HG03095 (cell line): ENCODE data around the gene SMURF1.

Source experiments
- ATAC-seq: cut with Tn5 transposase; IDR thresholded peaks from one replicate; pipeline ENCODE4 v1.9.1; 2021; ENCODE audit warnings: moderate library complexity; ENCODE audit not compliant: unreplicated experiment

The SMURF1 gene

DNA sequence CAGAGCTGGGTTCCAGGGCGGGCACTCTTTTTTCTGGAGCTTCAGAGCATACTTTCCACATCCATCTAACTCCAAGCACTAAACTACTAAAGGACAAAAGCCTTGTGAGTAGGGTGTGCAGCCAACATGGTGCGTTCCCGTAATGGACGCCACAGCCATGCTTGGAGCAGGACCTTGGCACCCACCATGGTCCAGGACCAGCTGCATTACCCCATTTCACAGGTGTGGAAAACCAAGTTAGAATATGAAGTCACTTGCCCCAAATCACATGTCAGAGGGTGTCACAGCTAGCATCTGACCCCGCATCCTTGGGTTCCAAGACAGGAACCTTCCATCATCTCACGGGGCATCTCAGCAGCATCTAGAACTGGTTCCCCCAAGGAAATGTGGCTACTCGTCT lies 112.4 kb downstream of the SMURF1 start:
- ATAC-seq = no peak

DNA sequence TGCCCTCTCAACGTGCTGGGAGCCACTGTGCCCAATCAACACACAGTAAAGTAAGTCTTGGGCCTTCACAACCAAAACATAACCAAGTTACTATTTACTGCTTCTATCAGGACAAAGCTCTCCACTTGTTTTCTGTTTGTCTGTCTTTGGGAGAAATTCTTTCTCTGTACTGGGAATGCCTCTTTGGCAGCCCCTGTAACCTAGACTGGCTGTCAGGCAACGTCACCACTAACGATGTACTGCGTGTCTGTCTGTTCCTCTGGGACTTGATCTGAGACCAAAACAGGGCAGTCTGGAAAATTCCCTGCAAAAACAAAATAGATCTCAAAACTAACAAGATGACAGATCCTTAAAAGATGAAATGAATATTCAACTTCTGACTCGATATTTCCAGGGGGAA lies 113.0 kb downstream of the SMURF1 start:
- no peak for ATAC-seq

DNA sequence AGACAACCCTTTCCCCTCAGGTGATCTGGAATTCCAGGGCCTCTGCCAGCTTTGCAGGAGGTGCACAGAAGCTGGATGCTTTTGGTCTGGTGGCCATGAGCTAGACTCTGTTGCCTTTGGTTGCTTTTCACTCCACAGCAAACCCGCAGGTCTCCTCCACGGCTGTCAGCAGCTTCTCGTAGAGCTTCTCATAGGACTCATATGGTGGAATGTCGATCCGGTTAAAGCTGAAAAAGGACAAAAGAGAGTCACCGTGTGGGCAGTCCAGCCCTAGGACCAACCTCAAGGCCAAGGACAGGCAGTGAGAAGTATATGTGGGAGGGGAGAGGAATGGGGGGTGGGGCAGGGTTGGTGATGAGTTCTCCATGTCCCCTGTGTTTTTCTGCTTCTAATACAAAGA lies 113.5 kb downstream of the SMURF1 start:
- ATAC-seq = no peak

DNA sequence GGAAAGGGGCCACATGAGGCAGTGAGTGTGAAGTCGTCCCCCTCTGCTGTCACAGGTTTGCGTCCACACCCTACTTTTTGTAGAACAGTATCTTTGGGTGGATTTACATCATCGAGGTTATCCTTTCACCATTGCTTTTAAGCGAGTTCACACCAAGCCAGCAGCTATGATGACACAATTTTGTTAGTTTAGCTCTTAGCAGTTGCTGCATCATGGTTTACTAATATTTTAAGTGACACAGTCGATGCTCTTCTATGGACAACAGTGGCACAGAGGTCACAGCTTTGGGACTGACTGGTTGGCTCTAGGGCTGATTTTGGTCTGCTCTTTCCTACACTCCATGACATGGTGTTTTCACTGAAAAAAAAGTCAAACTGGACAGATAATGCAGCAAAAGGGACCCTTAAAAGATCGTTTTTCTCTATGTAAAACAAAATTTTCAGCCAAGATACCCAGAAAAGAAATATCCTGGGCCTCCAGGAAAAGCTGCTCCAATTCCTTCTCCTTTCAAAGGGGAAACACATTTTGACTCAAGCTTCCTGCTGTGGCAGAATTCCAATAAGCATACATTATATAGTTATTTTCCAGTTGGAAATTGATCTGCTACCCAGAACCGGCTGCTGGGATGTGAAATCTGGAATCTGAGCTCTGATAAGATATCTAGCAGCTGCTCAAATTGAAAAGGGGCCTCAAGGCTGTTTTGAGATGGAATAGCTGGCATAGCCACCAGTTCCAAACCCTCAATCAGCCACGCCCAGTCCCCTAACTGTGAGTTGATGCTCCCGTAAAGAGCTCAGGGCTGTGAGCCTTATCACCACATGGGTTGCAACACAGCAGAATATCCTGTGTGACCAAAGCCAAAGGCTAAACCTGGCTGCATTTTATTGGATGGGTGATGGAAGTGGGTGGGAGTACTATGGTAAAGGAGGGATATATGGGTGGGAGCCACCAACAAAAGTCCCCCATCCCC lies 114.2 kb downstream of the SMURF1 start:
- no peak for ATAC-seq

DNA sequence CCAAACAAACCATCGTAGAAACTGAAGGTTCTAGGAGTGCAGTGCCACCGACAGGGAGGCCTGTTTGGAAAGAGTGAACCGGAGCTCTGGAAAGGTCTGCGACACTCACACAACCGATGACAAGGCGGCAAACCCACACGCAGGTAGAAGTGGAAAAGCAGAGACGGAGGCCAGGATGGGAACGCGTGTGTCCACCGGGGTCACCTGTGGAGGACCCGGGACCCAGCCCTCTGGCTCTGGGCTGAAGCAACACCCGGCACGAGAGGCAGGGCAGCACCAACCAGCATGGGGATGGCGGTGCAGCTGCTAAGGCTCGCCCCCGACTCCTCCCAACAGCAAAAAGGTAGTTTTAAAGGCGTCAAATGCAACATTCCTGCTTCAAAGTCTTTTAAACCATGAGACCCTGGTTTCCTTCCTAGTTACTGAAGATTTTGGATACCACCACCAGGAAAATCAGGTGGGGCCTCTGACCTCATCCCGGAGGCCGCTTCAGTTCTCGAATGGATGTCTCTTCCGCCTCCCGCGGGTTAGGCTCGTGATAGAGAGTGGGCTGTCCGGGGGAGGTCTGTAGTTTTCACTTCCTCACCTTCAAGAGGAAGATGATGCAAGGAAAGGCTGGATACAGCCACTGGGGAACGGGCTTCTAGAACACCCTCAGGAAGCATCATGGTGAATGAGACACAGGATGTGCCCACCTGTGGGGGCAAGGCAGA lies 115.5 kb downstream of the SMURF1 start:
- no peak for ATAC-seq

DNA sequence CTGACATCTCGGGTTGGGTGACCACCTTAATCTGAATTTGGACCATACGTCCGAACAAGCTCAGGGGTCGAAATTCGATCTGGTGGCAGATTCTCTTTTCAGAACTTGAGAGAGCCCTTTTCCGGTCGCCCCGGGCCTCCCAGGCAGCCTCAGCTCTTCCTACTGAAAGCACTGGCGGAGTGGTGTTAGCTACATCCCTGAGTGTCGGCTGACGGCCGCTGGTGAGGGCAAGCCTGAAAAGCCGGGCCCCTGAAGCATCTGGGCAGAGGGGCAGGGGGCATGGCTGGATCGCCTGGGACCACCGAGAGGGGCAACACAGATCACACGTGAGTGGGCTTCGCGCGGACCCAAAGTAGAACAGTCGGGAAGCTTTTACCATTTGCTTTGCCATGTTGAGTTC lies 116.1 kb downstream of the SMURF1 start:
- ATAC-seq = no peak

DNA sequence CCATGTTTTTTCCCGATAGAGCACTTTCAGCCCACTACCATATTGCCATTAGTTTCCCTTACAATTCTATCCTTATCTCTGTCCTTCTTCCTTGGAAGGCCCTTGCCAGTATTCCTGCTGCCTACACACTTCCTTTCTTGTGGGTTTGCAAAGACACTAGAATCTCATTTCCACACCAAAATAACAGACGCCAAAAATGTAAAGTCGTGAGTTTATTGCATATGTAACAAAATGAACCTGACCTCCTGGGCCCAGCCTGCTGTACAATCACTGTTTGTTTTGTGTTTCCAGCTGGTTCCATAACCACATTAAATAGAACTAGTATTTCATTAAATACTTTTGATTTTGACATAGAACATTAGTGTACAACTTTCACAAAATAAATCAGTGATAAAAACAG lies 116.7 kb downstream of the SMURF1 start:
- ATAC-seq = no peak

DNA sequence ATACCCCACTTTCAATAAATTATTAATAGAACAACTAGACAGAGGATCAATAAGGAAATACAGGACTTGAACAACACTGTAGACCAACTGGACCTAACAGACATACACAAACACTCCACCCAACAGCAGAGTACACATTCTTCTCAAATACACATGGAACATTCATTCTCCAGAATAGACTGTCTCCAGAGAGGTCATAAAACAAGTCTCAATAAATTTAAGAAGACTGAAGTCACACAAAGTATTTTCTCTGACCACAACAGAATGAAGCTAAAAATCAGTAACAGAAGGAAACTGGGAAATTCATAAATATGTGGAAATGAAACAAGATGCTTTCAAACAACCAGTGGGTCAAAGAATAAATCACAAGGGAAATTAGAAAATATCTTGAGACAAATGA lies 119.8 kb downstream of the SMURF1 start:
- no peak for ATAC-seq

DNA sequence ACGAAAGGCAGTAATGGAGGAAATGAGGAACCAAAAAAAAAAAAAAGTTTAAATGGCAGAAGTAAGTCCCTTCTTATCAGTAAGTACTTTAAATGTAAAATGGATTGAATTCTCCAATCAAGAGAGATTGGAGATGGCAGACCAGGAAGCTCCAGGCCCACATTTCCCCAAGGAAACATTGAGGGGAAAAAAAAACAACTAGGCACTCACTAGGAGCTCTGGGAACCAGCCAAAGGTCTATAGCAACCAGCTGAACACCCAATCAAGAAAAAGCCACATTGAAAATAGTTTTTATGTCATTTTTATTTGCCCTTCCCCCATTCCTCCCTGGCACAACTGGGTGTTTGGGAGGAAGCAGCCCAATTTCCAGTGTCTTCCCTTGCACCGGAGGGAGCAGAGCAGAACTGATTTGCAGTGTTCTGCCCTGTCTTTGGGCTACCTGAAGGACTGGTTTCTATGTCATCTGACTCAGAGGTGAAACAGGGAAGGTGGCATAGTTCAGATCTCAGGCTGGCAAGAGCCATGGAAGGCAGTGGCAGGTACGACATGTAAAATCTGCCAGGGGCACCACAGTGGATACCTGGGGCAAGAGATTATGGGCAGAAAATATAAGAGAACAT lies 121.9 kb downstream of the SMURF1 start:
- ATAC-seq = no peak

DNA sequence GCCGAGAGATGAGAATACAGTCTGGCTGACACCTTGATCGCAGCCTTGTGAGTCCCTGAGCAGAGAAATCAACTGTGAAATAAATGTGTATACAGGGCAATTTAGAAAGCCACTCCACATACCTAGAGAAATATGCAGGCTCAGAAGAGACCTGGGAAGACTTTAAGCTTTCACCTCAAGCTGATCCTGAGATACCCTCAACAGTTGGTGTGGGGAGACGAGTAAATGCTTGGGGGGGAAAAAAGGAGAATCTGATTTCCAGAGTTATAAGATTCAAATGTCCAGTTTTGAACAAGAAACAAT lies 123.5 kb downstream of the SMURF1 start:
- ATAC-seq = no peak

DNA sequence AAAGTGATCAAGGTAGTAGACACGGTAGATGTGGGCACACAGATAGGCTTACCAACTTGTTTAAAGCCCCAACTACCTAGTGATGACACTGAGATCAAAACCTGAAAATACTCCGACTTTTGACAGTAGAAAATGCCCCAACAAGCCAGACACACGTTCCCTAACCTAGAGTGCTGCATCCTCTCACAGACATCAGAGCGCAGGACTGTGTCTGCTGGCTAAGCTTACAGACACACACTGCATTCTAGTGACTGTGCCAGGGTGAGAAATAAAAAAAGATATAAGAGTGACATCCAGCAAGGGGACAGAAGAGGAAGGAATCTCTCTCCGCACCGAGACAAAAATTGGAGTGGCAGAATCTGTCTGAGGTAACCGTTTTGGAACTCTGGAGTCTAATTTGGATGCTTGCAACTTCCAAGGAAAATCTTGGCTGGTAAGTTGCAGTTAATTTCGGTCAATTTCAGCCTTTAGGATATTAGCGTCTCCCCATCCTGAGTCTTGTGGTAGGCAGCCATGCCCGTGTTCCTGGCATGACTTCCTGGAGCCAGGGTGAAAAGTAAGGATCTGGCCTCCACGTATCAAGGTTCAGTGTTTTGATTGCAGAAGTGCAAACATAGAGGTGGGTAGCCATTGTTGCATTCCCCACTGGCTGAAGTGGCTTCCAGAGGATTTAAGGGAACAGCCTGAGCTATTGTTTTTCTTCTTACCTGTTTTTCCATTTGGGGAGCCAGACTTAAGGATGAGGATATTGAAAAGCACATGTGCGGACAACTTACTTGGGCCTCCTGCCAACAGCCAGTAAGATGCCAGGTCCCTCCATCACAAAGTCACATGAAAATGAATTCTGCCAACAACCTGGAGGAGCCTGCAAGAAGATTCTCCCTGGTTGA lies 124.1 kb downstream of the SMURF1 start:
- no peak for ATAC-seq

DNA sequence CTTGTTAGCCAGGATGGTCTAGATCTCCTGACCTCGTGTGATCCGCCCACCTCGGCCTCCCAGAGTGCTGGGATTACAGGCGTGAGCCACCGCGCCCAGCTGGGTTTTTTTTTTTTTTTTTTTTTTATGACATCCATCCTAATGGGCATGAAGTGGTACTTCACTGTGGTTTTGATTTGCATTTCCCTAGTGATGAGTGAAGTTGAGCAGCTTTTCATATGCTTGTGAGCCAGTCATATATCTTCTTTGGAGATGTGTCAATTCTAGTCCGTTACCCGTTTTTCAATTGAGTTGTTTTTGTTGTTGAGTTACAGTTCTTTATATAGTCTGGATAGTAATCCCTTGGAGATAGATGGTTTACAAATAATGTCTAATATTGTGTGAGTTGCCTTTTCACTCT lies 127.7 kb downstream of the SMURF1 start:
- no peak for ATAC-seq

DNA sequence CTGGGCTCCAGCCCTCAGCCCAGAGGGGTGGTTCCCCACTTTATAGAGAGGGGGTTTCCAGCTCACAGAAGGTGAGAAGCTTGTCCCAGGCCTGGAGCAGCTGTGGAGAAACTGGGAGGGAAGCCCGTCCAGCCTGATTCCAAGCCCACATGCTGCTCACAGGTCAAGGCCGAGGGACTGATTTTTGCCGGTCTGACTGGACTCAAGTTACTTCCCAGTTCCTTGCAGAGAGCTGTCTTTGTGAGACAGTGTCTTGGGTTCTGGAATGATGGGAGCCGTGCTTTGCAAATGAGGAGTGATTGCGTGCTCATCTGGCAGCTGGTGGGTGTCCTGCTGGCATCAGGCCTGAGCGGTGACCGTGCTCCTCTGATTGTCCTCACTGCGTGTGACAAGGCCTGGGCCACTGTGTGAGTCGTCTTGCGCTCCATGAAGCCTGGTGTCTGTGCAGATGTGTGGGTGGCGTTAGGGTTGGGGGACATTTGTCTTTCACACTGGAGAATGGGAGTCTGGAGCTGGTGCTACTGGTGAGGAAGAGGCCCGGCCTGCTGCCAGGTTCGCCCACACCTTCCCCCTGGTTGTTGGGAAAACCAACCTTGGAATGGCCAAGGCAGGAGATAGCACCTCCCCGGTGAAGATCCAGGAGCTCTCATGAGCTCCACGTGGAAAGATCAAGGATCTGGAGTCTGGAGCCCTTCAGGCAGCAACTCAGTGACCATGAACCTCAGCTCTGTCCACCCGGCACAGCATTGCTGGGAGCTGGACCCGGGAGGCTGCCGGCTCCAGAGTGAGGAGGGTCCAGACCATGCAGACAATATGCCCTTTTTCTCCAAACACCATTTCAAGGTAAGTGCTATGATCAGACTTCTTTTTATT lies 129.6 kb downstream of the SMURF1 start:
- no peak for ATAC-seq

DNA sequence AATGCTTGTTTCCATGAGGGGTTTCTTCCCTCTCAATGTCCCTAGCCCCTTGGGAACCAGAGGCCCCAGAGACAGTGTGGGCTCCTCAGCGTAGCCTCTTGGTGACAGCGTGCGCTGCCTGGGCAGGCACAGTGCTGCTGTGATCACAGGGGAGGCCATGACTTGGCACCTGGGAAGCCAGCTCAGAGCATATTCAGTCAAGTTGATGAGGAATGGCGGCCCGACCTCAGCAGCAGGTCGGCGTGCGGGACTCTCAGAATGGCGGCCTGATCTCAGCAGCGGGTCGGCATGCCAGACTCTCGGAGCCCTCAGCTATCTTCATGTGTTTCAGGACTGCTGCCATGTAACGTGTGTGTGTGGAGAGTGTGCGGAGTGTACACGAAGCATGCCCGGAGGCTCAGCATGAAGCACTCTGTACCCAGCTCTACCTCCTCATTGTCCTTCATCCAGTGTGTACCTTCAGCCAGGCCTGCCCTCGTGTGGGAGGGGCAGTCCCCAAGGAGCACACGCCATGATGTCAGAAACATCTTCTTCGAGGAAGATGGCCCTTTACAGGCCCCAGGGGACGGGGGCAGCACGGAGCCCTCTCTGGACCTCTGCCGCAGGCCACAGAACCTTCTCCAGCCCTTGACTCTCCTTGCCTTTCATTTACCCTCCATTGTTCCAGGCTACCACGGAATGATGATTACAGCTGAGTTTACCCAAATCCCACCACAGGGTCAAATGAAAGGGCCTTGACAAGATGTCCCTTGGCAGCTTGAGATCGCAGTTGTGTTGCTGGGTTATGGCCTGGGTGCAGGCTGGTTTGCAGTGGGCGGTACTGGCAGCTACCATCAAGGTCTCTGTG lies 130.4 kb downstream of the SMURF1 start:
- no peak for ATAC-seq

DNA sequence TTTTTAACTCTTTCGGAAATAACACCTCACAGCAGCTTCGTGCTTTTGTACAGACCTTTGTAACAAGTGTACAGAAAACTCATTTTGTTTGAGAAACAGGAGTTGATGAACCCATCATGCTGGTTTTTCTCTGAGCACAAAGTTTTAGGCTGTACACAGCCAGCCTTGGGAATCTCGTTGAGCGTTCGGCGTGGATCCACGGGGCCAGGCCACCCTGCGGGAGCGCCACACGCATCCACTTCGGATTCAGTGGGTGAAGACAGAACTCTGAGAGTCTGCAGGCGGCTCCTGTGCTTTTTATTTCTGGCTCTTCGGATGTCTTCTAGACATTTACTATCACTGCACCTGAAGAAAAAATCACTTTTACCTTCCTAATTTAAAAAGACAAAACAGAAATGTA lies 131.2 kb downstream of the SMURF1 start:
- no peak for ATAC-seq

DNA sequence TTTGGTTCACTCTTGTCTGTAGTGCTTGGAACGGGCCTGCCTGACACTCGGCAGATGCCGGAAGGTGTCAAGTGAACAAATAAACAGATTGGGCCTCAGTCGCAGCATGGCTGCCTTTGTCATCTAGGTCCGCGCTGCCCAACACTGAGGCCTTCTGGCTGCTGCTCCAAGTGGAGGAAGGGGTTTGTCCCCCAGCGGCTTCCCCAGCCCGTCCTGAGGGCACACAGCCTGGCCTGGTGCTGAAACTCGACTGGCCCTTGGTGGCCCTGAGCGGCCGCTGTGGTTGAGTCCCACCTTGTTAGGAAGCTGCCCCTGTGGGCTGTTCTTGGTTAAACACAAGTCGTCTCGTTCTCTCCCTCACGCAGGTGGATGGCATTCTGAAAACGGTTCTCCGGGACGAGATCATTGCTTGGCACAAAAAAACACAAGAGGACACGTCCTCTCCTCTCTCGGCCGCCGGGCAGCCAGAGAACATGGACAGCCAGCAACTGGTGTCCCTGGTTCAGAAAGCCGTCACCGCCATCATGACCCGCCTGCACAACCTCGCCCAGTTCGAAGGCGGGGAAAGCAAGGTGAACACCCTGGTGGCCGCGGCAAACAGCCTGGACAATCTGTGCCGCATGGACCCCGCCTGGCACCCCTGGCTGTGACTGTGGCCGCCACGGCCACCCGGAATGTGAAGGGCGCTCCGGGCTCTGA lies 132.1 kb downstream of the SMURF1 start:
- ATAC-seq = no peak

DNA sequence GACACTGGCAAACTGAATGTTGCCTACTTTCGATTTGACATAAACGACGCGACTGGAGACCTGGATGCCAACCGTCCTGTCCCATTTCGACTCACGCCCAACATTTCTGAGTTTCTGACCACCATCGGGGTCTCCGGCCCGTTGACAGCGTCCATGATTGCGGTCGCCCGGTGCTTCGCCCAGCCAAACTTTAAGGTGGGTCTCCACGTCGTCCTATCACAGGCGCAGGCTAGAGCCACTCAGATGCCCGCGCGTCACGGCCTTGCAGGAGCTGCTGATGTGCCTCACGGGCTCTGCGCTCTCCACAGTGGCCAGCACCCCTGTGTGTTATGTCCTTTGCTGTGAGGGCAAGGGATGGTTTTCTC lies 132.6 kb downstream of the SMURF1 start:
- ATAC-seq = no peak

DNA sequence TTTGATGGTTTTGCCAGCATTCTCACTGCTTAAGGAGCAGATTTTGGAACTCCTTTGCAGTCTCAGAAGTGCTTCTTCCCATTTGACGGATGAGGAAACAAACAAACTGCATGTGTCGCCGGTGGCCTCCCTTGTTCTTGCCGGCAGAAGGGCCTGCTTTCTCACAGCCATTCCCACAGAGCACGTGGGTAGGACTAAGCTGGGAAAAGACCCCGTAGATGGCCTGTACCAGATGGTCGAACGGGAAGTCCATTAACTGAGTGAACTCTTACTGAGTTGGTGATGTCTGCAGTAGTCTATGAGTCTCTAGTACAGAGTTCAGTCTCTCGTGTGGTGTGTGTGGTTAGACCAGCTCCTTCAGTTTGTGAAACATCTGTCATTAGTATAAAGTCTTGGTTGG lies 133.6 kb downstream of the SMURF1 start:
- ATAC-seq = no peak
